ENCODE measurements around the gene SRSF2. TPM values are rescaled to one million over a fixed set of nuclear protein-coding genes. Genes with fewer than 3 reads are reported as not detected.
"Not testable (repeated sequence)": the region's sequence is repeated elsewhere in the genome, so short reads cannot be mapped to it uniquely, and the experiment has no call there.

SRSF2 gene
- total RNA-seq = 401 and 414 TPM in 2 replicates

DNA sequence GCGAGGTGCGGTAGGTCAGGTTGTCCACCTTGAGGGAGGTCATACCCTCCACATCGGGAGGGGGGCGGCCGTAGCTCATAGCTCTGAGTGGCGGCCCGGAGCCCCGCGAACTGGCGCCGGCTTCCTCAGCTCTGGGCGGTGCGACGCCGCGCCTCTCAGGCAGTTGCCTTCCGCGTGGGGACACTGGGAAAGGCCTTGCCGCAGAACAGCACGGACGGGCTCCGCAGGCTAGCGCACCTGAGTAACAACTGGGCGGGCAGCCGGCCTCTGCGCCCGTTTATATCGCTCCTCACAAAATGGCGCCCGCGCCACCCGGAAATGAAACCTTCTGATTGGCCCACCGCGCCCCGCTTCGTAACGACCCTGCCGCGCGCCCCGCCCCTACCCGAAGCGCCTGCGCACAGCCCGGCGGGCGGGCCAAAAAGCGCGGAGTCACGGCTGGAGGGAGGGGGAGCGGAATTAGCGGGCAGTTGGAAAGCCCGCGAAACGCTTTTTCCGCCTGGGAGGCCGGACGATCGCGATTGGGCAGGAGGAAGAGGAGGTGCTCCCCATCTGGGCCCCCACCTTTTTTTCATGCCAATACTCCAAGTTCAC, at the start of gene SRSF2:
Gene SRSF2, minus strand, starts transcription at position 250 of the 594 bp plus-strand sequence. Its CDS starts 171 bp downstream, at position 79.
- intact Hi-C loops (cut with micrococcal nuclease) = loop anchor here (1.0 to 10.0 kb wide), 13 partner anchors 11 to 1395 kb away; partner anchors contain the start of genes JMJD6, METTL23, SEC14L1 and TMC8

GRCh38 chr17:76784926-76785325, 47.8 kb upstream of the SRSF2 start:
- intact Hi-C loops (cut with micrococcal nuclease) = no loop called here

GRCh38 chr17:76783146-76783545, 46.0 kb upstream of the SRSF2 start:
- intact Hi-C loops (cut with micrococcal nuclease) = no loop called here

- intact Hi-C loops (cut with micrococcal nuclease) = loop anchor here (2.0 kb wide), 1 partner anchor 45 kb away; the partner anchor contains the start of gene SRSF2
These were observed 44.2 kb upstream of the SRSF2 start for GRCh38 chr17:76781056-76781982.

- intact Hi-C loops (cut with micrococcal nuclease) = no loop called here
These were observed 38.0 kb upstream of the SRSF2 start for GRCh38 chr17:76775021-76775600.

DNA sequence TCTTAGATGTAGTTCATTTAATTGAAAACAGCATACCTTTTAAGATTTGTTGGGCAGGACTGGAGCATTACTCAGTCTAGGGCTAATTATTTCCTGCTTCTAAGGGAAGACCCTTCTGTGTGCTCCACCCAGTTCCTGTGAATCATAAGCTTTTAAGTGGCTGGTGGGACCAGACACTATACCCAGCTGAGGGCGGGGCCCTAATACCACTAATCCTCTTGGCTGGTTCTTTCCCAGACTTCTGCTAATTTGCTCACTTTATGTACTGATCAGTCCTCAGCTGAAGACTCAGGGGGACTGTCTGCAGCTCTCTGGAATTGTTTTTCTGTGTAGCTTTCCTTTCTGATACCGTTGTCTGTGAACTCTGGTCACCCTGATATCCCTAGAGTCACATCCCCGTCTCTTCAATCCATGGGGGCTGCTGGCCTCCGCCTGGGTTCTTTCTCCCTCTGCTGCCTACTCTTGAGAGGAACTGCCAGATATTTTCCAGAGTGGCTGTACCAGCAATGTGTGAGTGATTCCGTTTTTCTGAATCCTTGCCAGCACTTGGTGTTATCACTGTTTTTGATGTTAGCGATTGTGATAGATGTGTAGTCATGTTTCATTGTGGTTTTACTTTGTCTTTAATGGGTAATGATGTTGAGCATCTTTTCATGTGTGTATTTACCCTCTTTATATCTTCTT, 35.9 kb upstream of the SRSF2 start:
- intact Hi-C loops (cut with micrococcal nuclease) = loop anchor here (2.0 kb wide), 1 partner anchor 20 kb away; no protein-coding TSS in a partner anchor

- intact Hi-C loops (cut with micrococcal nuclease) = no loop called here
These were observed 21.4 kb upstream of the SRSF2 start for GRCh38 chr17:76758570-76758969.

GRCh38 chr17:76757256-76757655, 20.1 kb upstream of the SRSF2 start:
- intact Hi-C loops (cut with micrococcal nuclease) = no loop called here

DNA sequence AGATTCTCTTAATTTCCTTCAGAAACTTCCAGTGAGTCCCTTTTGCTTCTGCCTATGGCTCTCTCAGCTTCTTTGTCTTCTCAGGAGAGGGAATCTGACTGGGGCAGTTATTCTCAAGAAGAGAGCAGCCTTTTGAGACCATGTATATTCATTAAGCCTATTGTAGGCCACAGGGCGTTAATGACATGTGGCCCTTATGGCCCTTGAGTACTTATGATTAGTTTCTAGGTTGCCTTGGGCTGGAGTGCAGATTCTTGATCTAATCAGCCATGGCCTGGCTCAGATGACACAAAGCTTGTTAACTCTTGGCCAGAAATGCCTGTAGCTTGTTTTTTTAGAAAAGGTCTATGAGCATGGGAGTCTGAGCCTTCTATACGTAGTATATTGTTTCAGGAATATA, 18.2 kb upstream of the SRSF2 start:
- intact Hi-C loops (cut with micrococcal nuclease) = no loop called here

DNA sequence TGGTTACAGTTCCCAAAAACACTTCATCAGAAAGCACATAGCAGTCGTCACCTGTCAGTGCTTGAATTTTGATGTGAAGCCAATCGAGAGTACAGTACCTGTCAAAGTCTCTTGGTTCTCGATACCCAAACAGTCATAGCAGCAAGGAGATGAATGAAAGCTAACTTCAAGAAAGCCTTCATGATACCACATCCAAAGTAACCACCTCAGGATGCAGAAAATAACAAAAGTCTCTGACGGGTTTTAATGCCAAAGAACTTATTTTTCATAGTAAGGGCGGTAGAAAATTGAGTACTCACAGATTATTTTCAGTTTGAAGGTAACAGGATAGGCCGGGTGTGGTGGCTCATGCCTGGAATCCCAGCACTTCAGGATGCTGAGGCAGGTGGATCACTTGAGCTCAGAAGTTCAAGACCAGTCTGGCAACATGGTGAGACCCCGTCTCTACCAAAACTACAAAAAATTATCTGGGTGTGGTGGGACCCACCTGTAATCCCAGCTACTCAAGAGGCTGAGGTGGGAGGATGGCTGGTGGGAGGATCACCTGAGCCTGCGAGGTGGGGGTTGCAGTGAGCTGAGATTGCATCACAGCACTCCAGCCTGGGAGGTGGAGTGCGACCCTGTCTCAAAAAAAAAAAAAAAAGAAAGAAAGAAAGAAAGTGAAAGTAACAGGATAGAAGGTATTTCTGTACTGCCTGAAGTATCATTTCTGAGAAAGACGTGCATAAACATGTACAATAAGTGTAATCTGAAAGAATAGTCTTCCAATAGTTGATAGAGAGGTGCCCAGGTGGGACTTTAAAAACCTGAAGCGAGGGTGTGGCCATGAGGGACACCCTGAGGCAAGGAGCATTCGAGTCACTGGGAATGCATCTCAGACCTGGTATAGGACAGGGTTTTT, 16.2 kb upstream of the SRSF2 start:
- intact Hi-C loops (cut with micrococcal nuclease) = loop anchor here (1.0 to 2.0 kb wide), 4 partner anchors 15 to 37 kb away; partner anchors contain the start of genes JMJD6, METTL23 and MFSD11

DNA sequence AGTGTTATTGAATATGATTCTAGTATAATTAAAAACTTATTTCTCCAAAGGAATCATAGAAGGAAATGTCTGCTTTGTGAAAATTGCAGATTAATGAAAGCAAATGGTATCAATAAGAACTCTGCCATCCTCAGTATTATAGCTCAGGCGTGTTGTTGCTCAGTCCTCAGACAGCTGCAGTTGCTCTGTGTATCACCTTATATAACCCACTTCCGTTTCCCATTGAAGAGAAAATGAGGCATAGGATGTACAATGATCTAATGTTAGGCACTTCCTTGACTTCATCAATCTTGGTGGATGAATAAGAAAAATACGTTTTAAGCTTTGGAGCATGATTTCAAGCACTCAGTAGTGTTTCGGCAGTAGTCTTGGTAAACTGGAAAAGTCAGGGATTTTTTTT, 14.9 kb upstream of the SRSF2 start:
- intact Hi-C loops (cut with micrococcal nuclease) = loop anchor here (2.0 kb wide), 2 partner anchors 21 to 39 kb away; no protein-coding TSS in a partner anchor

DNA sequence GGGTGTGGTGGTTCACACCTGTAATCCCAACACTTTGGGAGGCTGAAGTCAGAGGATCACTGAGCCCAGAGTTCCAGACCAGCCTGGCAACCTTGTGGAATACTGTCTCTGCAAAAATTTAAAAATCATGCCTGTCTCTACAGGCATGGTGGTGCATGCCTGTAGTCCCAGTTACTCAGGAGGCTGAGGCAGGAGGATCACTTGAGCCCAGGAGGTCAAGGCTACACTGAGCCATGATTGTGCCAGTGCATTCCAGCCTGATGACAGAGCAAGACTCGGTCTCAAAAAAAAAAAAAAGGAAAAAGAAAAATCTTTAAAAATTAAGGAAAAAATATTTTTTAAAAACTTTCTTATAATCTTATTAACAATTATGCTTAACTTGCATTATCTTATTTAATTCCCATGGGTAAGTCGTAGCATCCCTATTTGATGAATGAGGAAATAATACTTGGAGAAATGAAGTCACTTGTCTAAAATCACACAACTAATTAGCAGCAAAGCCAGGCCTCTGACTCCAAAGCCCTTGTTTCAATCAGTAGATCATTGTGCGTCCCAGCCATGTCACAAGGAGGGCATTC, 14.4 kb upstream of the SRSF2 start:
- intact Hi-C loops (cut with micrococcal nuclease) = no loop called here

DNA sequence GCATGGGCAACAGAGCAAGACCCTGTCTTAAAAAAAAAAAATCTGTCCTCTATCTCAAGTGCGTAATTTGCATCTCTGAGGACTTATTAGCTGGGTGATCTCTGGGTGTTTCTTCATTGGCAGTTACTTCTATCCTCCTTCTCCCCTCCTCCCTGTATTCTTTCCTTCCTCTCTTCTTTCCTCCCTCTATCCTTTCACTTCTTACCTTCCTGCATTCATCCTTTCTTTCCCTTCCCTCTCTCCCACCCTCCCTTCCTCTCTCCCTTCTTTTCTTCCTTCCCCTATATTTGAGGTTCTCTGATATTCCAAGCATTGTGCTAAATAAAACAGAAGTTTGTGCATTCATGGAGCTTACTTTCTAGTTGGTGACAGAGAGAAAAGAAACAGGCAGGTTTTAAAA, 11.5 kb upstream of the SRSF2 start:
- intact Hi-C loops (cut with micrococcal nuclease) = no loop called here

DNA sequence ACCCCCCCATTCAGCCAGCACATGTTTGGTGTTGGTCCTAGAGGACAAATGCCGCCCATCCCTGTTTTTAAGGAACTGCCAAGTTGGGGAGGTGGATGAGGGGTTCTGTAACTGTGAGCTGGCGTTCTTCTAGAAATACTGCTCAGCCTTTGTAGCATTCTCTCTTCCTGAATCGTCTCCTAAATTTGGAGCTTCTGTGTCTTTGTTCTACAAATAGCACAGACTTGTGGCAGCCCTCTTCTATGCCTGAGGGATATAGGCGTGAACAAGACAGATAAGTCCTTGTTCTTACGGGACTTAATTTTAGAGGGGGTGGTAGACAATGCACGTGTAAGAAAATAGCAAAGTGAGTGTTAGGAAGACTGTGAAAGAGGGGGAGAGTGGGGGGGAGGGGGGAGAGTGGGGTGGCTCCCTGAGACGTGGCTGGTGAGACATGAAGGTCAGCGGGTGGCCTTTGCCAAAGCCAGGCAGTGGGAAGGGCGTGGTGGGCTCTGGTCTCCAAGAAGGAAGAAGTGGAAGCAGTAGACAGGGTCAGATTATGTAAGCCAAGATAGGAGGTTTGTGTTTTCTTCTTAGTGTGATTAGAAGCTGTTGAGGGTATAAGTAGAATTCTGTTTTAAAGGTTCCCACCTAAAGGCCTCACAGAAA, 10.7 kb upstream of the SRSF2 start:
- intact Hi-C loops (cut with micrococcal nuclease) = no loop called here

GRCh38 chr17:76745785-76746184, 8.7 kb upstream of the SRSF2 start:
- intact Hi-C loops (cut with micrococcal nuclease) = not testable (repeated sequence)

- intact Hi-C loops (cut with micrococcal nuclease) = no loop called here
These were observed 7.6 kb upstream of the SRSF2 start for GRCh38 chr17:76744747-76745146.

GRCh38 chr17:76742958-76743357, 5.8 kb upstream of the SRSF2 start:
- intact Hi-C loops (cut with micrococcal nuclease) = no loop called here

DNA sequence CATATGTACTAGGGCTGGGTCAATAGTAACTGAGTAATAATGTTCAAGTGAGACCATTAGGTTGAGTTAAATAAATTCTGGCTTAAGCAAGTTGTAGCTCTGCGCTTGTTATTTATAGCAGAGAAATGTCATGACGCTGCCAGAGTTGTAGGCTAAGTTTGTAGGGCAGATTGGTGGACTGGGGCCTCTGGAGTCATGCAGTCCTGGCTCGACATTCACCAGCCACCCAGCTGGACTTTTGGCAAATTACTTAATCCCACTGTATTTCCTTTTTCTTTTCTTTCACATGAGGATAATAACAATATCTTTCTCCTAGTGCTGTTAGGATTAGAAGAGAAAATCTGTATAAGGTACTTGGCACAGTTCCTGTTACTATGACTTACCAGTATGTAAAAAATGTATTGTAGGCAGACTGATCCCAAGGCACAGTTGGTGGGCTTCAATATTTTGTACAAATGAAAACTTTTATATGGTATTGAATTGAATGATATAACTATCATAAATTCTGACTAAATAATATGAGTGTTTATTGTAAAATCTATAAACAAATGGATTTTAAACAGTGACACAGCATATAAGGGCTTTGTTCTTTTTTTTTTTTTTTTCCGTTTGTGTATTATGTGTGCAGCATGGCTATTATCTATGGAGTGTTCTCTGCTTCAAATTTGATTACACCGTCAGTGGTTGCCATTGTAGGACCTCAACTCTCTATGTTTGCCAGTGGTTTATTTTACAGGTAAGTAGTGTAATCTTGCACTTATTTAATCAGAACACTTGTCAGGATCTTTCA, 3.4 kb upstream of the SRSF2 start:
- intact Hi-C loops (cut with micrococcal nuclease) = no loop called here
